Activated T-helper 1 cell treated with Interleukin-2 at 50 U/mL for 16 hours (primary cell): ENCODE results near the gene NAALADL2.
"Not testable (repeated sequence)": the region's sequence is repeated elsewhere in the genome, so short reads cannot be mapped to it uniquely, and the experiment has no call there.

ENCODE experiments used
- DNase-seq: peaks from one replicate; pipeline ENCODE4 v3.0.0-alpha.2; 2020; ENCODE audit warnings: low read depth

Gene NAALADL2

DNA sequence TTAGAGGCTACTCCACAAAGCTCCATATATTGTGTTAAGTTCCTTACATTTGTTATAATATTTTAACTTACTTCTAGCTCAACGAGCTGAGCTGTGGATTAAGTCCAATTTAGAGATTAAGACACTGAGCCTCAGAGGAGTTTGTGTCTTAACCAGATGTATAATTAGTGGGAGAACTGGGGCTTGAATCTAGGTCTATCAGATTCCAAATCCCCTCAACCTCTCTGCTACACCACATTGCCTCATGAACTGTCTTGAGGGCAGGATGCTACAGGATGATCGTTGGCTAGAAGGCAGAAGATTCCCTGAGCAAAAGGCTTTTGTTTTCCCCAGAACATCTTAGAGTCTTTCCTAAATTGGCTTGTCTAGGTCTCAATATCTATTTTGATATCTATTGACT lies 890.8 kb downstream of the NAALADL2 start:
- no peak for DNase-seq

DNA sequence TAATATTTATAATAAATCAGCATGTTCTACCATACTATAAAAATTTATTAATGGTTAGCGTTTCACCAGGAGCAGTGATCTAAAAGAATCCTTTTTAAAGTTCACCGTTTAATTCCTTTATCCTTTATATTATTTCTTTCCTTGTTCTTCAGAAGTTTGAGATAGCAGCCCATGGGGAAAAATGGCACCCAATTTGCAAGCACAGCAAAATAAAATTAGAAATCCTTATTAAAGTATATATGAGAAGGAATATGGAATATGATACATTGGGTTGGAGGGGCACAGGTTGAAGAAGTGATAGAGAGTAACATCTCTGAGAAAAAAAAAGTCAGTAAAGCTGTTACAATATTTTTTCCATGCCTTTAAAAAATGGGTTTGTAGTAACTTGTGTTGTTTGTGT lies 892.0 kb downstream of the NAALADL2 start:
- DNase-seq = no peak

DNA sequence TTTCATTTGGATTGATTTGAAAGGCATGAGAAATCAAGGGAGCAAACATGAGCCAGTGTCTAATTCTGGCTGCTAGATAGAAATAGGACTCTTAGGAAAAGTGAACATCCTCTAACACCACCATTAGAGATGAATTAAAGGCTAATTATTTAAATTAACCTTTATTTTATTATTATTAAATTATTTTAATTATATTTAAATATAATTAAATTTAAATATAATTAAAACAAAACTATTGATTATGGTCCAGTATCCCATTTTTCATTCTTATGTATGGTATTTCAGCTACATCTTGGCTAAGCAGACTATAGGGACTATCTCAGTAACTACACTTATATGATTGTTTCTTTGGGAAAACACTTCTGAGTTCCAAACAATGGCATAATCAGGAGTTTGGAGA lies 904.8 kb downstream of the NAALADL2 start:
- no peak for DNase-seq

DNA sequence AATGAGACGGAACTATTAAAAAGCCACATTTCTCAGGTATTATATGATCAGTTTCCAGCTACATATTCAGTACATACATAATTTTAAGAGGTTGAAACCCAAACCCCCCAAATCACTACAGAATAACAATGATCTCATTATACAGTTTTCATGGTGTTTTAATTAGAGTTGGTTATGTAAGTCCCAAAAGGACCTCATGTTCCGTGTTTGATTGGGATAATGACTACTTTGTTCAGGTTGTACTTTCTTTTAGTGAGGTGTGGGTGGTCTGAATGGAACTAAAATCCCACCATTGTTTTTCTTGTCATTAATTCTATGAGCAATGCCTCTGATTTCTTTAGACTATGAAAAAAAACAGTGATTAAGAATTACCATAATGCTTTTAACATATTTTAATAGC lies 905.6 kb downstream of the NAALADL2 start:
- no peak for DNase-seq

DNA sequence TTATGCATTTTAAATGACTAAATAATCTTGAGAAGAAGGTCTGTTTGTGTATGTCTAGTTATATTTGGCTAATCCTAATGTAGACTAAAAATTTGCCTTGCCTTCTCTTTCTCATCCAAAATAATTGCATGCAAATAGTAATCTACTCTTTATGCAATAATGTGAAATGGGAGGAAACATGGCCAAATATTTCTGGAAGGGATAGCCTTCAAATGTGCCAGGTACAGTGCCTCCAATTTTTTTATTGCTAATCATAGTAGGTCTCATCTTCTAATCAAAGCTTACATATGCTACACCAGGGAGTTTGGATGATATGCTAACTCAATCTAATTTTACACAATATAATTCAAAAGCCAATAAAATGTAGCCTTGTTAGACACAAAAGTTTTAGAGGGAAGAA lies 911.3 kb downstream of the NAALADL2 start:
- no peak for DNase-seq

DNA sequence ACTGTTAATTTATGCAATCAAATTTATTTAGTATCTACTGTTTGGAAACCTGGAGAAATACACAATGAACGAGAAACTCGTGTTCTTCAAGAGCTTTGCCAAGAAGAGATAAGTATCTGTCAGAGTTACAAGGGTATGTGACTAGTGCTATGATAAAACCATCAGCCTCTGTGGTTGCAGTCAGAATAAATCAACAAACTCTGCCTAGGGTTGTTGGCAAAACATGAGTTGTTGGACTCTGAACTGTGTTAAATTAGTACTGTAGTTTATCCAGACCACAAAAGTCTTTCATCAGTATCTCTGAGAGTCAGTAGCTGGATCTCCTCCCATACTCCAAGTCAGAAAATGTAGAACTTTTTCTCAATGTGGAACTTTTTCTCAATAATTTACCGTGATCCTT lies 918.4 kb downstream of the NAALADL2 start:
- DNase-seq = no peak

DNA sequence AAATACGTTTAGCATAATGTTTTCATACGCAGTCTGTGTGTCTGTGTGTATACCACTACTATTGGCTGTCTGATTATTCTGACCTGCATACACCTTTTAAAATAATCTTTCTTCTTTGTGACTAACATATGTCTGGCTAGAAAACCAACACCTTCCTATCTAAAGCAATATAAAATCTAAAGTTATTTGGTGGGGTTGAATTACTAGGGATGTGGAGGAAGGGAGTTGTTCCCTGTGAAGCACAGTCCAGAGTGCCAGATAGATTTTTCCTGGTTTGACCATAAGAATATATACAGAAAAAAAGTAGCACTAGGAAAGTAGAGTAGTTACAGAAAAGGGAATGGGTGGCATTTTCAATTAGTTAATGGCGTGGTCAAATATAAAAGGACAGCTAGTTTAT lies 918.8 kb downstream of the NAALADL2 start:
- DNase-seq = no peak

DNA sequence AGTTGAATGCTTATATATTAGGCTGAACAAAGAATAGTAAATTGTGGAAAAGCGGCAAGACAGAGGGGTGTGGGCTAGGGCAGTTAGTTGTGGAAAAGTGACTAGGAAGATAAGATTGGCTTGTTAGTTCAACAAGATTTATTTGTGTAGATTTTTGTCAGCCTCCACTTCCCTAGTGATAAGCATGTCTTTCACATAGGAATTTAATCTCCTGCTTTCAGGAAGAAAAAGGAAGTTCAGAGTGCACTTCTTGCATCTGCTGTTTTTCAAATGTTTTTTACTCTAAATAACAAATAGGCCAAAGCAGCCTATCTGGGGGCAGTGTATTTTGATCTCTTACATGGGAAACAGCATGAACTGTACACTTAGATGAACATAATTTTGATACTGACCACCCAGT lies 919.9 kb downstream of the NAALADL2 start:
- no peak for DNase-seq

DNA sequence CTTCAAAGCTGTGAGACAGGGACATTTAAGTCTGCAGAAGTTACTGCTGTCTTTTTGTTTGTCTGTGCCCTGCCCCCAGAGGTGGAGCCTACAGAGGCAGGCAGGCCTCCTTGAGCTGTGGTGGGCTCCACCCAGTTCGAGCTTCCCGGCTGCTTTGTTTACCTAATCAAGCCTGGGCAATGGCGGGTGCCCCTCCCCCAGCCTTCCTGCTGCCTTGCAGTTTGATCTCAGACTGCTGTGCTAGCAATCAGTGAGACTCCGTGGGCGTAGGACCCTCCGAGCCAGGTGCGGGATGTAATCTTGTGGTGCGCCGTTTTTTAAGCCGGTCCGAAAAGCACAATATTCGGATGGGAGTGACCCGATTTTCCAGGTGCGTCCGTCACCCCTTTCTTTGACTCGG lies 928.0 kb downstream of the NAALADL2 start:
- not testable (repeated sequence) for DNase-seq

DNA sequence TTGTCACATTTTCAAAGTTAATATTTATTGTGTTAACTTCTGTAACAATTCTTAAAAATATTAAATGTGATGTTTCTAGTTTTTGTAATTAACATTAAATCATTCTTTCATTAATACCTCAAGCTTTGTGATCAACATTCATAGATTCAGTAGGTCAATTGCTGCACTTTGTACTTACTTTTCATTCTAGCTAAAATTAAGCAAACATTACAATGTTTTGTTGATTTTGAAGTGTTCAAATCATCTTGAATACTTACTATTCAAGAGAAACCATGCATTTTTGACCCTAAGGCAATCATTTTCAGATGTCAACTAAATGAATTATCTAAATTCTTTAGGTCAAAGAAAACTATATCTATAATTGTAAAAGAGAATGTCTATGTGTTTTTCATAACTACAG lies 933.1 kb downstream of the NAALADL2 start:
- no peak for DNase-seq

DNA sequence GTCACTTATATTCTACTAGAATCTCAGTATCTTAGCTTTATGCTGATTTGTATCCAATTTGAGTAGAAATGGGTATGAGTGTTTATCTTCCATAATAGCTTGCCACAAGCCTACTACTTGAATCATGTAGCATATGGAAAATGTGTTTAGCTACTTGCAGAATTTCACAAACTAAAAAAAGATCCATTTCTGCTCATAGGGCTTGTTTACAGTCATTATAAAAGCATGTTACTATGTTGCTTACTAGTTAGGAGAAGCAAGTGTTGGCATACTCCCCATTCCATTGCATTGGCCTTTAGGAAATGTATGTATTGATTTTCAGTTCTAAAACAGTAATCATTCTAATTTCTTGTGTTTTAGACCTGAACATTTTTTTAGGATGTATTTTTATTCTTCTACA lies 939.2 kb downstream of the NAALADL2 start:
- DNase-seq = no peak

DNA sequence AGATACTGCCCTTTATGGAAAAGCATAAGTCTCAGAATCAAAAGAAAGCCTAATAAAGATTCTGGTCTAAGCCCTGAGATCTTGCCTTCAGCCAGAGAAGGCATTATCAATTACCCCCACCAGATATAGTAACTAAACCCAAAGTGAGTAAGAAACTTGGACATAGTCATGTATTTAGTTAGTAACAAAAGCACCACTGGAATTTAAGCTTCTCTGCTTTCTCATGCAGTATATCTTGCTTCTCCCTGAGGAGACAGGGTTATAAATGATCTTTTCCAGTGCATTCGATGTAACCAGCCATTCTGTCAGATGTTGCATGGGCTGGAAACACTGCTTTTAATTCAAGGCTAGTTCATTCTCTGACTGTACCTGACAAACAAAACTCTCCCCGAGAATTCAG lies 946.7 kb downstream of the NAALADL2 start:
- DNase-seq = no peak

DNA sequence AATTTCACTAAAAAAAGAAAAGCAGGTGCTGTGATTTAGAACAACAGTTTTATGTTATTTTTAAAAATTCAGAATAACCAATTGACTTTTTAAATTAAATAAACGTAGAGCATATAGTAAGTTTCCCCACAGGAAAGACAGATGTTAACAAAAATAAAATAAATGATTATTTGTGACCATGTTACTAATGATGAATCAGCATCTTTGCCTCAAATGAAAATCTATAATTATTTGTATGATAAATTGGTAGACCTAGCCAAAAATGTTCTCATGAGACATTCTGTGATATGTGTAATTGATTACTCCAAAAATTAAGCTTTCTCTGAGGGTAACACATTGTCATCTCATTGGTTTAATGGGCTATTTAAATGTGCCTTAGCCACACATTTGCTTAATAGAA lies 948.0 kb downstream of the NAALADL2 start:
- no peak for DNase-seq

DNA sequence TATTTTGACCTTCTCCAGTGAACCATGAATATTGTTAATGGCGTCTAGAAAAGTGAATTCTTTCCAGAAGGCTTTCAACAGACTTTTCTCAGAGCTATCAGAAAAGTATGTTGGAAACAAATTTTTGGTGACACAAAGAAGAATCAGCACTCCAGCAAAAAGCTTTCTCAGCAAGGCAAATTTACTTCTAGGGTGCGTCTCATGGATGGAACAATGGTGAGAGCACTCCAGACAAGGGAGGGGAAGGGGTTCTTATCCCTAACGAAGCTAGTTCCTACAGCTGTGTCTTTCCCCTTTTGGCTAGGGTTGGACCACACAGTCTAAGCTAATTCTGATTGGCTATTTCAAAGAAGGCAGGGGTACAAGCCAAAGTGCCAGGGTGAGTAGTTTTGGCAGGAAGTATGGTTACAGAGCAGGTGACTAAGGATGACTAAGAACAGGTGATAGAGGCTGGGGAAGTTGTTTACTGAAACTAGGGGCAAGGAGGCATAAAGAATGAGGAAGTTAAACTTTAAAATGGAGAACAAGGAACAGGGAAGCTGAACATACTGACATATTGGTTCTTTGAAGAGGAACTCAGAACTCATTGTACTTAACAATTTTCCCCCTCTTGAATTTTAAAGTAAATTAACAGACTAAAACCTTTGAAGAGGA lies 959.8 kb downstream of the NAALADL2 start:
- no peak for DNase-seq

DNA sequence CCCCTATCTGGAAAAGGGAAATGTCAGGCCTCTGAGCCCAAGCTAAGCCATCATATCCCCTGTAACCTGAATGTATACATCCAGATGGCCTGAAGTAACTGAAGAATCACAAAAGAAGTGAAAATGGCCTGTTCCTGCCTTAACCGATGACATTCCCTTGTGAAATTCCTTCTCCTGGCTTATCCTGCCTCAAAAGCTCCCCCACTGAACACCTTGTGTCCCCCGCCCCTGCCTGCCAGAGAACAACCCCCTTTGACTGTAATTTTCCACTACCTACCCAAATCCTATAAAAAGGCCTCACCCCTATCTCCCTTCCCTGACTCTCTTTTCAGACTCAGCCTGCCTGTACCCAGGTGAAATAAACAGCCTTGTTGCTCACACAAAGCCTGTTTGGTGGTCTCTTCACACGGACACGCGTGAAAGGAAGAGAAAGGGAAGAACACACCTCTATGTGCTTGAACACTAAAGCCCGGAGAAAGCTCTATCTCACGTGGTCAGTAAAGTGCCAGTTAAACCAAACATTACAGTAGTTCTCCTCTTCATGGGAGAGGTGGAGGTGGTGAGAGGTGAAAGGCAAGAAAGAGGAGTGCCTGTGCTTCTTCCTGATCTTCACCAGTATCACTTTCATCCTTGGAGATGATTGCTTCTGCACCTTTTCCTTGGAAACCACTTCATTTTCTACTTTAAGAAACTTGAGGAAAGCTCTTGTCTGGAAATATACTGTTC lies 963.8 kb downstream of the NAALADL2 start:
- DNase-seq = not testable (repeated sequence)

DNA sequence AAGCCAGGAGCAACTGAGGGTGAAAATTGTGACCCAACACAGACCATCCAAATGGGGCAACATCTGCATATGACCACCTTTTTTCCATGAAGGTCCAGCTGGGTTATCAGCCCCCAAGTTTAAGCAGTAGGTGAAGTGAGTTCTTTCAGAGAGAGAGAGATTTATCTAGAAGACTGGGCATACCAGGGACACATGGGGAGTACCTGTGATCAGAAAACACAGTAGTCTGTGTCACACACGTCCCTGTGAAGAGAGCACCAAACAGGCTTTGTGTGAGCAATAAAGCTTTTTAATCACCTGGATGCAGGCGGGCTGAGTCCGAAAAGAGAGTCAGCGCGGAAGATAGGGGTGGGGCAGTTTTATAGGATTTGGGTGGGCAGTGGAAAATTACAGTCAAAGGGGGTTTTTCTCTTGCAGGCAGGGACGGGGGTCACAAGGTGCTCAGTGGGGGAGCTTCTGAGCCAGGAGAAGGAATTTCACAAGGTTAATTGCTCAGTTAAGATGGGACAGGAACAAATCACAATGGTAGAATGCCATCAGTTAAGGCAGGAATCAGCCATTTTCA lies 966.0 kb downstream of the NAALADL2 start:
- DNase-seq = not testable (repeated sequence)

DNA sequence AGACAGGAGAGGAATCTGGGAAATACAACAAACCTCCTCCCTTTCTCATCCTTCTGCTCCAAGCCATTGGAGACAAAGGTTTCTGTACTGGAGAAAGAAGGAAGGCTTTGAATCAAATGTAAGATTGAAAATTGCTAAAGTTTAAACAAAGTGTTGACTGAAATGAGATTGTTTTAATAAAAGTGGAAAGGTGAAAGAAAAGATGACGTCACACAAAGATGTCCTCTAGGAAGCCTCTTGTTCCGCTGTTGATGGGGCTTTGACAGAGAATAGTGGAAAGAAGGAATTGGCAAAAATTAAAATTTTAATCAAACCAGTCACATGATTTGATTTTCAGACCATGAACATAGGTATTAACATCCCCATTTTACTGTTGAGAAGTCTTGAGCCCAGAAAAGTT lies 967.6 kb downstream of the NAALADL2 start:
- DNase-seq = no peak

DNA sequence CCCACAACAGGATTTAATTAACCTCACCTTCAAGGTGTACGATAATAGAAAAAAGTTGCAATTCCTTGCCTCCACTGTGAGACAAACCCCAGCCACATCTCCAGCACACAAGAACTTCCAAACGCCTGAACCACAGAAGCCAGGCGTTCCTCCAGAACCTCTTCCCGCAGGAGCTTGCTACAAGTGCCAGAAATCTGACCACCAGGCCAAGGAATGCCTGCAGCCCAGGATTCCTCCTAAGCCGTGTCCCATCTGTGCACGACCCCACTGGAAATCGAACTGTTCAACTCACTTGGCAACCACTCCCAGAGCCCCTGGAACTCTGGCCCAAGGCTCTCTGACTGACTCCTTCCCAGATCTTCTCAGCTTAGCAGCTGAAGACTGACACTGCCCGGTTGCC lies 970.7 kb downstream of the NAALADL2 start:
- DNase-seq = not testable (repeated sequence)

DNA sequence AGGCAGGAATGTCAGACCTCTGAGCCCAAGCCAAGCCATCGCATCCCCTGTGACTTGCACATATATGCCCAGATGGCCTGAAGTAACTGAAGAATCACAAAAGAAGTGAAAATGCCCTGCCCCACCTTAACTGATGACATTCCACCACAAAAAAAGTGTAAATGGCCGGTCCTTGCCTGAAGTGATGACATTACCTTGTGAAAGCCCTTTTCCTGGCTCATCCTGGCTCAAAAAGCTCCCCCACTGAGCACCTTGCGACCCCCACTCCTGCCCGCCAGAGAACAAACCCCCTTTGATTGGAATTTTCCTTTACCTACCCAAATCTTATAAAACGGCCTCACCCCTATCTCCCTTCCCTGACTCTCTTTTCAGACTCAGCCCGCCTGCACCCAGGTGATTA lies 976.6 kb downstream of the NAALADL2 start:
- DNase-seq = not testable (repeated sequence)

DNA sequence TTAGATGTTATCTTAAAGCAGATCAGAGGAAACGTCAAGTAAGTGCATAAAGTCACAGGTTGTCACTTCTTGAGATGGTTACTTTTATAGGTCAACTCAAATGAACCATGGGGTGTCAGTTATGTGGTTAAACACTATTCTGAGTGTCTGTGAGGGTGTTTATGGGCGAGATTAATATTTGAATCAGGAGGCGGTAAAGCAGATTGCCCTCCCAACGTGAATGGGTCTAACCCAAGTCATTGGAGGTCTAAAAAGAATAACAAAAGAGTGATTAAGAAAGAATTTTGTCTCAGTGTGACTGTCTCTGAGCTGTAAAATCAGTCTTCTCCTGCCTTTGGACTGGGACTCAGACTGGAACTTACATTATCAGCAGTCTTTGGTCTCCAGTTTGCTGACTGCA lies 977.5 kb downstream of the NAALADL2 start:
- DNase-seq = no peak

DNA sequence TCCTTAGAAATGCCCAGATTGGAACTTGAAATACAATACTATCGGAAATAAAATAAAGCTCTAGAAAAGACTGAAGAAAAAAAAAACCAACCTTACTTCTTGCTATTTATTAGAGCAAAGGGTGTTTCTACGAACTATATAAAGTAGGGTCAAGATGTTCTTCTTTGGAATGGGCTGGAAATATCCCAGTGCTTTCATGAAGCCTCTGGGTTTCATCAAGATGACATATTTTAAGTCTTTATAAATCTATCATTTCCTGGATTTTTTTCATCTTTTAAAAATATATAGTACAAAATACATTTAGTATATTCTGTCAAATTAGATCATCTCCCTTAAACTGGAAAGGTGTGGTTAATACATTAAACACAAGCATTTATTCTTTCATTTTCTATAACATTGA lies 978.8 kb downstream of the NAALADL2 start:
- no peak for DNase-seq

DNA sequence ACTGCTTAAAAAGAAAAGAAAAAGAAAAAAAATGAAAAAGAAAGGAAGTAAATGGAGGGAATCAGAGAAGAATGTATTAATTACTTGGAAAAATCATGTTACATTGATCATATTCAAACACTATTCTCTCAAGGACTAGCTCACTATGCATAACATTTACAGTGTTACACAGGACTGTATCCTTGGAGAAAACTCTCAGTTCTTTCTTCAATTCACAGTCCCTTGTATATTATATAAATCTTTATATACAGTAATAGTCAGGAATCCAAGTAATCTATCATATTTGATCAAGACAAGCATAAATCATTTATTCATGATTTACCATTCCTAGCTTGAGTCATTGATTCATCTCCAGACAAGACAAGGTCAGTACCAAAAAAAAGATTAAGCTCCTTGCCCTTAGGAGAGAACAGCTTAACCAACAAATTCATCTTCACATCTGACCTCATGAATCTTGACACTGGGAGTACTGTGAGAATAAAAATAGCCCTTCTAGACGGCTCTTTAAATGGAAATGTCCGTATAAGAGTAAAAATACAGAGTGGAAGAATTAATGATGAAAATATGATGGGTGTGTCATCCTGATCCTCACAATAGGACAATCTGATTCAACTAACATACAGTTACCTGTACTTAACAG lies 980.4 kb downstream of the NAALADL2 start:
- DNase-seq = no peak

DNA sequence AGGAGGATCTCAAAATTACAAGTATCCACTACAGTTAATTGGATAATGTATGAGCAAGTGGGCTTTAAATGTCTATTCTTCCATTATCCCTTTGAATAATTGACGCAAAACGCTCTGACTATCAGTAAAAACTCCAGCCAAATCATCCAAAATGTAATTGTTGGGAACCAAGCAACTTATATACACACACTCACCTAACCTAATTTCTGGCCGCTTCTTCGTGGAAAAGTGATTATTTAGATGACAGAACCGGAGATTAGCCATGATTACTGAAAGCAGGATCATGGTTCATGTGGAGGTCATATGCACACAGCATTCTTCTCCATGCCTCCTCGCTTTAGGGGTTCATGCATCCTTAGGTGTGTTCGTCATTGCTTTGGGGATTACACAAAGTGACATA lies 992.4 kb downstream of the NAALADL2 start:
- no peak for DNase-seq
